ENCODE data around the gene CROT.

The CROT gene

GRCh38 chr7:87416682-87417587 lies 71.5 kb downstream of the CROT start:
- peak in 1 of 2 donors; percentile 44 for ATAC-seq

- ATAC-seq = no peak
Observed at GRCh38 chr7:87420173-87420572, 74.7 kb downstream of the CROT start.

GRCh38 chr7:87424075-87424474 lies 78.6 kb downstream of the CROT start:
- no peak for ATAC-seq

- ATAC-seq = no peak
Observed at GRCh38 chr7:87426160-87426559, 80.7 kb downstream of the CROT start.

GRCh38 chr7:87427288-87427687 lies 81.8 kb downstream of the CROT start:
- ATAC-seq = no peak

- ATAC-seq = no peak
Observed at GRCh38 chr7:87432536-87432935, 87.1 kb downstream of the CROT start.

GRCh38 chr7:87435546-87435945 lies 90.1 kb downstream of the CROT start:
- ATAC-seq = no peak

- no peak for ATAC-seq
Observed at GRCh38 chr7:87445897-87446296, 100.4 kb downstream of the CROT start.

GRCh38 chr7:87447116-87447635 lies 101.7 kb downstream of the CROT start:
- ATAC-seq = no peak

GRCh38 chr7:87448388-87448787 lies 102.9 kb downstream of the CROT start:
- ATAC-seq = no peak

Measured in activated CD4-positive, CD25-positive, alpha-beta regulatory T cell treated with anti-CD3 and anti-CD28 coated beads, Interleukin-2, amount 50 U/mL, for 24 hours (primary cell).